HG02938 (cell line): ENCODE measurements around the gene OGN.
"Not testable (repeated sequence)": the region's sequence is repeated elsewhere in the genome, so short reads cannot be mapped to it uniquely, and the experiment has no call there.

Source experiments
- ATAC-seq: cut with Tn5 transposase; IDR thresholded peaks from one replicate; pipeline ENCODE4 v1.9.1; 2021; ENCODE audit warnings: mild to moderate bottlenecking, moderate library complexity; ENCODE audit not compliant: unreplicated experiment

Gene OGN

GRCh38 chr9:92404042-92404836 lies at the start of gene OGN:
TSS of gene OGN (minus strand) at chr9:92404578. CDS start at chr9:92403407, 1,171 bp downstream.
- ATAC-seq = no peak

- ATAC-seq = no peak
These were observed 42.2 kb upstream of the OGN start for GRCh38 chr9:92446536-92446935.

GRCh38 chr9:92444841-92445240 lies 40.5 kb upstream of the OGN start:
- ATAC-seq = no peak

- ATAC-seq = no peak
These were observed 36.3 kb upstream of the OGN start for GRCh38 chr9:92440751-92441046.

GRCh38 chr9:92439921-92440750 lies 35.8 kb upstream of the OGN start:
- ATAC-seq = no peak

GRCh38 chr9:92438900-92439526 lies 34.6 kb upstream of the OGN start:
- ATAC-seq = no peak

- ATAC-seq = no peak
These were observed 30.9 kb upstream of the OGN start for GRCh38 chr9:92435263-92435662.

GRCh38 chr9:92432972-92433548 lies 28.7 kb upstream of the OGN start:
- no peak for ATAC-seq

- ATAC-seq = no peak
These were observed 28.0 kb upstream of the OGN start for GRCh38 chr9:92432350-92432749.

GRCh38 chr9:92429836-92430235 lies 25.5 kb upstream of the OGN start:
- no peak for ATAC-seq

GRCh38 chr9:92426501-92427145 lies 22.2 kb upstream of the OGN start:
- no peak for ATAC-seq

- no peak for ATAC-seq
These were observed 21.1 kb upstream of the OGN start for GRCh38 chr9:92425474-92425873.

GRCh38 chr9:92424340-92424739 lies 20.0 kb upstream of the OGN start, which contains the start of gene OMD:
TSS of gene OMD (minus strand) at chr9:92424471. CDS start at chr9:92417558, 6,913 bp downstream.
- ATAC-seq = no peak

GRCh38 chr9:92423612-92424011 lies 19.2 kb upstream of the OGN start:
- no peak for ATAC-seq

- no peak for ATAC-seq
These were observed 18.4 kb upstream of the OGN start for GRCh38 chr9:92422611-92423338.

GRCh38 chr9:92414566-92414965 lies 10.2 kb upstream of the OGN start:
- no peak for ATAC-seq

- not testable (repeated sequence) for ATAC-seq
These were observed 6.8 kb upstream of the OGN start for GRCh38 chr9:92411157-92411556.

- ATAC-seq = no peak
These were observed 4.5 kb upstream of the OGN start for GRCh38 chr9:92408747-92409478.

- ATAC-seq = no peak
These were observed 3.4 kb upstream of the OGN start for GRCh38 chr9:92407818-92408217.
